GM21390 (cell line): ENCODE measurements around the gene BCL10.

Experiments
- ATAC-seq: cut with Tn5 transposase; IDR thresholded peaks from one replicate; pipeline ENCODE4 v1.9.1; 2021; ENCODE audit not compliant: unreplicated experiment

BCL10 gene

GRCh38 chr1:85300140-85300539 lies 23.7 kb upstream of the BCL10 start:
- no peak for ATAC-seq

GRCh38 chr1:85297855-85298629 lies 21.6 kb upstream of the BCL10 start:
- peak; percentile 93 for ATAC-seq

GRCh38 chr1:85297538-85297854 lies 21.1 kb upstream of the BCL10 start:
- no peak for ATAC-seq

GRCh38 chr1:85296980-85297379 lies 20.5 kb upstream of the BCL10 start:
- ATAC-seq = no peak

GRCh38 chr1:85295654-85296053 lies 19.2 kb upstream of the BCL10 start:
- ATAC-seq = no peak

- ATAC-seq = no peak
Measured at GRCh38 chr1:85295006-85295431, 18.6 kb upstream of the BCL10 start.

- ATAC-seq = no peak
Measured at GRCh38 chr1:85290826-85291225, 14.4 kb upstream of the BCL10 start.

GRCh38 chr1:85289848-85290335 lies 13.5 kb upstream of the BCL10 start:
- ATAC-seq = peak; percentile 58

- peak; percentile 15 for ATAC-seq
Measured at GRCh38 chr1:85289207-85289847, 12.9 kb upstream of the BCL10 start.

- ATAC-seq = no peak
Measured at GRCh38 chr1:85284202-85284601, 7.8 kb upstream of the BCL10 start.

- ATAC-seq = no peak
Measured at GRCh38 chr1:85283475-85284199, 7.2 kb upstream of the BCL10 start.

GRCh38 chr1:85282424-85282823 lies 6.0 kb upstream of the BCL10 start:
- no peak for ATAC-seq

- ATAC-seq = no peak
Measured at GRCh38 chr1:85280636-85281035, 4.2 kb upstream of the BCL10 start.

GRCh38 chr1:85279458-85280080 lies 3.1 kb upstream of the BCL10 start:
- ATAC-seq = no peak

- ATAC-seq = no peak
Measured at GRCh38 chr1:85278853-85279314, 2.5 kb upstream of the BCL10 start.

GRCh38 chr1:85277802-85278201 lies 1.4 kb upstream of the BCL10 start:
- ATAC-seq = no peak

GRCh38 chr1:85276978-85277639 lies 677 bp upstream of the BCL10 start:
- ATAC-seq = no peak

- ATAC-seq = no peak
Measured at GRCh38 chr1:85275701-85276214, 674 bp downstream of the BCL10 start.

GRCh38 chr1:85274969-85275453 lies 1.4 kb downstream of the BCL10 start:
- no peak for ATAC-seq

- no peak for ATAC-seq
Measured at GRCh38 chr1:85273397-85273796, 3.0 kb downstream of the BCL10 start.
